GM12892 (cell line): ENCODE results near the gene SLC38A3.

Experiments used
- POLR2A ChIP-seq: IDR thresholded peaks from 2 replicates; pipeline ENCODE4 v1.6.1; 2011; ENCODE audit warnings: low read depth, low read length, control low read depth
- POLR2AphosphoS5 ChIP-seq: IDR thresholded peaks from 2 replicates; pipeline ENCODE4 v1.6.1; 2011; ENCODE audit warnings: low read depth, low read length, control low read depth

DNA sequence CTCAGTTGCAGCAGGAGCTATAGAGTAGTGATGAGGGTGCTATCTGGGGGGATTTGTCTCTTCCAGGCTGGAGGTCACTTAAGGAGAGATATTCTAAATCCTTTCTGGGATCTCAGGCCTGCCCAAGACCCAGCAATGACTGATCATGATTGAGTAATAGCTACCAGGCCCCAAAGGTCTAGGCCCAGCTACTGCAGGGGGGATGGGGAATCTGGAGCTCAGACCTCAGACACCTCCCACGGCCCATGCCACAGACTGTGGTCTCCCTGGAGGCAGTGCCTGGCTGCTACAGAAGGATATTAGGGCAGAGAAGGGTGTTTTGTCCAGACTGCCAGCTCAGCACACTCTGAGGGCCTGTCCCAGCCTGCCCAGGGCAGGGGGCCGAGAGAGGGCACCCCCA, 6.9 kb downstream of the SLC38A3 start:
- TF ChIP-seq POLR2A (no peak), POLR2AphosphoS5 (no peak)
